H1 (cell line): Measurements from ENCODE around the gene EHD2. TPM values are rescaled to one million over a fixed set of nuclear protein-coding genes. Genes with fewer than 3 reads are reported as not detected.

ENCODE experiments used
- CTCF ChIA-PET: fragments of 300-600 bp; sonication (Branson Sonifier 250); formaldehyde crosslinking; loops from one replicate; lab custom pipeline; 2021; ENCODE audit not compliant: partially characterized antibody; lab: Charles Lee
- POLR2A ChIA-PET: fragments of 300-600 bp; sonication (Branson Sonifier 250); formaldehyde crosslinking; loops from one replicate; lab custom pipeline; 2021; ENCODE audit warnings: inconsistent platforms; ENCODE audit not compliant: partially characterized antibody; lab: Charles Lee
- DNase-seq, 2 experiments: peaks; one replicate each; pipeline versions ENCODE4 v3.0.0 to v3.0.0-alpha.2; 2010 to 2022; ENCODE audit warnings: low spot score in 2 of 2, low read depth in 1 of 2, mixed read lengths in 1 of 2
- FAIRE-seq: peaks from 2 replicates; lab custom pipeline; 2011; peaks lifted over from hg19 to GRCh38; lab: Jason Lieb, UNC
- H2AFZ ChIP-seq: 2 replicates; pipeline ENCODE4 v1.8.1; 2012; ENCODE audit warnings: low read length, inconsistent platforms
- H2AK5ac ChIP-seq: 2 replicates; pipeline ENCODE4 v1.6.1; 2013; ENCODE audit warnings: low read depth, low read length
- H2BK120ac ChIP-seq: replicated peaks from 2 replicates; pipeline ENCODE3; 2013; ENCODE audit warnings: low read depth, low read length, inconsistent platforms
- H2BK12ac ChIP-seq: 2 replicates; pipeline ENCODE4 v1.6.1; 2013; ENCODE audit warnings: low read depth, low read length
- H2BK15ac ChIP-seq: 2 replicates; pipeline ENCODE4 v1.6.1; 2013; ENCODE audit warnings: low read length
- H2BK20ac ChIP-seq: 2 replicates; pipeline ENCODE4 v1.6.1; 2013; ENCODE audit warnings: low read length
- H2BK5ac ChIP-seq: 2 replicates; pipeline ENCODE4 v1.6.1; 2013; ENCODE audit warnings: low read depth, low read length
- H3K14ac ChIP-seq: 2 replicates; pipeline ENCODE4 v1.6.1; 2013; ENCODE audit warnings: inconsistent platforms; ENCODE audit not compliant: insufficient read length
- H3K18ac ChIP-seq: 2 replicates; pipeline ENCODE4 v1.6.1; 2013; ENCODE audit warnings: low read length; ENCODE audit errors: extremely low read depth
- H3K23ac ChIP-seq: 2 replicates; pipeline ENCODE4 v1.6.1; 2013; ENCODE audit warnings: inconsistent platforms; ENCODE audit not compliant: insufficient read length
- H3K23me2 ChIP-seq: 2 replicates; pipeline ENCODE4 v1.6.1; 2013; ENCODE audit warnings: low read depth, low read length
- H3K27ac ChIP-seq: 2 replicates; pipeline ENCODE4 v1.6.1; 2011; ENCODE audit warnings: low read depth, low read length, inconsistent platforms
- H3K27me3 ChIP-seq, 4 experiments: replicated peaks in 1 of 4; 1 replicate in 1 of 4; 2 replicates in 3 of 4; pipeline versions ENCODE4 v1.6.1 to v1.8.1; 2011 to 2013; ENCODE audit warnings: low read length in 3 of 4, mild to moderate bottlenecking in 3 of 4, inconsistent platforms in 2 of 4, mixed read lengths in 2 of 4, moderate library complexity in 1 of 4; ENCODE audit not compliant: control insufficient read depth in 3 of 4, insufficient read depth in 3 of 4; ENCODE audit errors: extremely low read depth in 1 of 4
- H3K36me3 ChIP-seq, 4 experiments: 2 replicates each; pipeline versions ENCODE4 v1.6.1 to v1.8.1; 2011 to 2013; ENCODE audit warnings: mild to moderate bottlenecking in 4 of 4, low read length in 3 of 4, moderate library complexity in 2 of 4, control low read depth in 1 of 4, inconsistent platforms in 1 of 4; ENCODE audit not compliant: insufficient read depth in 4 of 4, control insufficient read depth in 2 of 4
- H3K4ac ChIP-seq: replicated peaks from 2 replicates; pipeline ENCODE3; 2013; ENCODE audit warnings: low read length, low read depth, mixed read lengths, inconsistent platforms; ENCODE audit not compliant: insufficient read length
- H3K4me1 ChIP-seq, 4 experiments: replicated peaks in 1 of 4; 1 replicate in 1 of 4; 2 replicates in 3 of 4; pipeline versions ENCODE4 v1.6.1 to v1.8.1; 2011 to 2013; ENCODE audit warnings: low read length in 3 of 4, inconsistent platforms in 2 of 4, mixed read lengths in 1 of 4; ENCODE audit not compliant: insufficient read depth in 4 of 4, control insufficient read depth in 3 of 4
- H3K4me2 ChIP-seq, 2 experiments: 2 replicates each; pipeline versions ENCODE4 v1.6.1 to v1.8.1; 2011 to 2013; ENCODE audit warnings: low read depth in 2 of 2, low read length in 2 of 2, control low read depth in 1 of 2, inconsistent platforms in 1 of 2, mild to moderate bottlenecking in 1 of 2; ENCODE audit not compliant: insufficient read depth in 1 of 2
- H3K4me3 ChIP-seq, 4 experiments: fragments of 200-600, 300-600 bp in 1 of 4; sonication (generic), shearing (Covaris generic), sonication (Bioruptor Twin) in 1 of 4; 2 replicates each; pipeline versions ENCODE4 v1.5.1 to v1.8.1; 2011 to 2016; ENCODE audit warnings: low read length in 4 of 4, low read depth in 3 of 4, control low read depth in 2 of 4, inconsistent platforms in 2 of 4, mild to moderate bottlenecking in 2 of 4, mixed read lengths in 1 of 4, moderate library complexity in 1 of 4; ENCODE audit not compliant: insufficient read depth in 2 of 4; ENCODE audit errors: extremely low read depth in 1 of 4
- H3K56ac ChIP-seq: replicated peaks from 2 replicates; pipeline ENCODE3; 2013; ENCODE audit warnings: low read depth, mild to moderate bottlenecking, mixed read lengths, low read length, inconsistent platforms; ENCODE audit not compliant: insufficient read length
- H3K79me1 ChIP-seq: 2 replicates; pipeline ENCODE4 v1.6.1; 2013; ENCODE audit warnings: low read depth, low read length, control low read depth
- H3K79me2 ChIP-seq, 2 experiments: 2 replicates each; pipeline versions ENCODE4 v1.6.1 to v1.8.1; 2012 to 2013; ENCODE audit warnings: low read length in 2 of 2, mild to moderate bottlenecking in 2 of 2, inconsistent platforms in 1 of 2; ENCODE audit not compliant: insufficient read depth in 2 of 2, control insufficient read depth in 1 of 2
- H3K9ac ChIP-seq, 4 experiments: replicated peaks in 1 of 4; 1 replicate in 1 of 4; 2 replicates in 3 of 4; pipeline versions ENCODE4 v1.6.1 to v1.8.1; 2011 to 2013; ENCODE audit warnings: low read depth in 3 of 4, low read length in 3 of 4, control low read depth in 2 of 4, mild to moderate bottlenecking in 2 of 4, moderate library complexity in 2 of 4, inconsistent platforms in 1 of 4; ENCODE audit errors: extremely low read depth in 1 of 4
- H3K9me3 ChIP-seq, 2 experiments: 2 replicates each; pipeline versions ENCODE4 v1.6.1 to v1.8.1; 2012 to 2013; ENCODE audit warnings: mild to moderate bottlenecking in 2 of 2, moderate library complexity in 2 of 2, control low read depth in 1 of 2, inconsistent platforms in 1 of 2, low read depth in 1 of 2, low read length in 1 of 2, mixed read lengths in 1 of 2; ENCODE audit not compliant: insufficient read depth in 2 of 2
- H4K20me1 ChIP-seq, 2 experiments: replicated peaks in 1 of 2; 2 replicates each; pipeline versions ENCODE3 to v1.8.1; 2011 to 2013; ENCODE audit warnings: inconsistent platforms in 2 of 2, low read length in 2 of 2, mild to moderate bottlenecking in 1 of 2; ENCODE audit not compliant: insufficient read depth in 2 of 2, control insufficient read depth in 1 of 2
- H4K5ac ChIP-seq: 2 replicates; pipeline ENCODE4 v1.6.1; 2013; ENCODE audit warnings: low read length, low read depth, mixed read lengths, inconsistent platforms; ENCODE audit not compliant: insufficient read length
- H4K8ac ChIP-seq: 2 replicates; pipeline ENCODE4 v1.8.0; 2013; ENCODE audit warnings: mild to moderate bottlenecking, moderate library complexity, low read length, inconsistent platforms; ENCODE audit not compliant: insufficient read depth; ENCODE audit errors: extremely low read depth
- H4K91ac ChIP-seq: replicated peaks from 2 replicates; pipeline ENCODE3; 2013; ENCODE audit warnings: low read length, mixed read lengths, inconsistent platforms; ENCODE audit not compliant: insufficient read length
- ATF2 ChIP-seq: IDR thresholded peaks from 2 replicates; pipeline ENCODE4 v1.6.1; 2012; ENCODE audit warnings: low read length, inconsistent platforms
- ATF3 ChIP-seq: IDR thresholded peaks from 2 replicates; pipeline ENCODE4 v1.6.1; 2011; ENCODE audit warnings: low read depth, mild to moderate bottlenecking, low read length; ENCODE audit not compliant: insufficient read depth
- BACH1 ChIP-seq: IDR thresholded peaks from 2 replicates; pipeline ENCODE4 v1.6.1; 2012; ENCODE audit warnings: low read length, improper control_type of control experiment
- CHD2 ChIP-seq: IDR thresholded peaks from 2 replicates; pipeline ENCODE4 v1.6.1; 2012; ENCODE audit warnings: low read length, improper control_type of control experiment
- KDM5A ChIP-seq: fragments of 200-600 bp; IDR thresholded peaks from 2 replicates; pipeline ENCODE4 v1.7.1; 2012; ENCODE audit warnings: mild to moderate bottlenecking, low read length, inconsistent platforms, mixed read lengths
- RFX5 ChIP-seq: IDR thresholded peaks from 2 replicates; pipeline ENCODE4 v1.6.1; 2011; ENCODE audit warnings: low read depth, low read length, improper control_type of control experiment, borderline replicate concordance
- SIRT6 ChIP-seq: IDR thresholded peaks from one replicate; pipeline ENCODE4 v1.7.1; 2012; ENCODE audit warnings: low read length, inconsistent platforms
- SP1 ChIP-seq: IDR thresholded peaks from 2 replicates; pipeline ENCODE4 v1.6.1; 2011; ENCODE audit warnings: low read depth, low read length
- TAF1 ChIP-seq: IDR thresholded peaks from 2 replicates; pipeline ENCODE4 v1.6.1; 2011; ENCODE audit warnings: mild to moderate bottlenecking, low read depth, low read length
- TAF7 ChIP-seq: optimal IDR thresholded peaks from 2 replicates; pipeline ENCODE3; 2011; ENCODE audit warnings: low read depth, mild to moderate bottlenecking, inconsistent platforms, low read length, moderate library complexity, borderline replicate concordance
- TBP ChIP-seq: IDR thresholded peaks from 2 replicates; pipeline ENCODE4 v1.6.1; 2011; ENCODE audit warnings: low read depth, low read length, improper control_type of control experiment
- ZNF274 ChIP-seq: IDR thresholded peaks from 2 replicates; pipeline ENCODE4 v1.7.0; 2012; ENCODE audit warnings: low read length, borderline replicate concordance; ENCODE audit errors: extremely low read depth
- WGBS, 2 experiments: shearing (Covaris generic) in 1 of 2; methylation state at CpG; one replicate each; pipeline versions ENCODE4 v1.1.6 to v1.1.7; 2013 to 2015; ENCODE audit warnings: low lambda C conversion rate in 2 of 2, mixed read lengths in 2 of 2, inconsistent platforms in 1 of 2, low coverage in 1 of 2, missing lambda C conversion rate in 1 of 2; ENCODE audit not compliant: insufficient replicate concordance in 2 of 2, insufficient coverage in 1 of 2, insufficient read length in 1 of 2; ENCODE audit errors: extremely low coverage in 1 of 2, missing lambda C conversion rate in 1 of 2; 5-methylcytosine and 5-hydroxymethylcytosine counted together
- polyA plus RNA-seq, 7 experiments: library from polyadenylated mRNA; depleted of rRNA in 3 of 7; stranded (reverse) in 5 of 7; unstranded in 2 of 7; fragments of >200 nt in 5 of 7; fragments of 200-250 nt in 2 of 7; gene quantifications; 1 replicate in 5 of 7; 2 replicates in 1 of 7; 4 replicates in 1 of 7; pipeline versions ENCODE4 v1.2.1 to v1.2.3, GENCODE V29; 2011 to 2013; ENCODE audit warnings: missing spikeins in 2 of 7, mixed read lengths in 2 of 7
- total RNA-seq: library from RNA; stranded (reverse); fragmentation: NEBNext Ultra II Directional; extraction: Animal tissue kit (Norgen Biotek cat#: 25700); gene quantifications from 2 replicates; pipeline ENCODE4 v1.2.1, GENCODE V29; 2021

EHD2 gene
- total and polyA plus RNA-seq, 2 of the 8 experiments (the other 6 are each of a cell fraction or from before 2014, with no cell fraction given), result 4.5 to 14.3 TPM

- Histone ChIP-seq H4K91ac (no peak overlapping the region), H2AK5ac (no peak overlapping the region), H3K14ac (no peak overlapping the region), H3K4ac (no peak overlapping the region), H3K23me2 (no peaks in the 10 kb centered on the region), H3K23ac (no peak overlapping the region), H3K9me3 (no peaks in the 10 kb centered on the region), H4K5ac (no peak overlapping the region), H3K4me3 (peak overlapping the region in 1 of 4 experiments; percentile 22; a peak in 1 of 8 replicates), H3K36me3 (peaks cover 2 to 7% (median 4%) of the 10 kb centered on the region in 4 experiments; a peak in 5 of 8 replicates), H3K27ac (no peak overlapping the region), H3K9ac (no peak overlapping the region), H3K56ac (no peak overlapping the region), H2AFZ (no peak overlapping the region), H2BK5ac (no peak overlapping the region), H2BK20ac (no peak overlapping the region), H3K18ac (no peak overlapping the region), H2BK15ac (0 out of 2 replicates have a peak overlapping the region, but pooled peaks have one; percentile 5), H4K20me1 (peaks cover 0 to under 1% of the 10 kb centered on the region in 2 experiments), H3K4me1 (no peaks in the 10 kb centered on the region; a peak in 3 of 7 replicates), H4K8ac (no peak overlapping the region; the same call in 1 of the 2 replicates), H3K27me3 (no peaks in the 10 kb centered on the region), H2BK120ac (no peak overlapping the region), H3K79me1 (no peaks in the 10 kb centered on the region), H2BK12ac (0 out of 2 replicates have a peak overlapping the region, but pooled peaks have one; percentile 17), H3K79me2 (no peaks in the 10 kb centered on the region), H3K4me2 (peak overlapping the region in 1 of 2 experiments; percentile 54; a peak in 1 of 4 replicates)
- ChIA-PET CTCF (interaction anchor here (0.6 to 7.7 kb wide), 21 partner anchors 9 to 456 kb away, joined by 3 to 150 read pairs (median 5); partner anchors contain the start of genes EHD2 and NOP53), POLR2A (interaction anchor here (1.0 to 5.1 kb wide), 5 partner anchors 12 to 59 kb away, joined by 5 to 27 read pairs (median 5); partner anchors contain the start of gene SELENOW)
- WGBS, 2 experiments, result 23% methylated on average over 10 of the region's 10 CpGs; no CpG with 5 or more reads in 1 of the 2 experiments
- DNase-seq (peak; percentile 94 to 100), FAIRE-seq (no peak)
- TF ChIP-seq KDM5A (no peak), TBP (peak; percentile 52; the same call in 1 of the 2 replicates), ZNF274 (no peak), RFX5 (no peak), SIRT6 (no peak), CHD2 (no peak), ATF2 (no peak), ATF3 (no peak), TAF1 (peak; percentile 56; the same call in 1 of the 2 replicates), TAF7 (no peak), BACH1 (no peak), SP1 (no peak)
Measured at GRCh38 chr19:47790398-47790814, 77.2 kb downstream of the EHD2 start.
